HFFc6 (cell line): ENCODE measurements around the gene TSC22D4. TPM values are rescaled to one million over a fixed set of nuclear protein-coding genes. Genes with fewer than 3 reads are reported as not detected.

Source experiments
- DNase-seq: peaks from one replicate; pipeline ENCODE4 v3.0.0-alpha.2; 2018
- H3K27ac Mint-ChIP-seq: 2 replicates; pipeline ENCODE4 v1.8.0; 2020; ENCODE audit warnings: mild to moderate bottlenecking, mixed read lengths
- H3K27me3 Mint-ChIP-seq: 2 replicates; pipeline ENCODE4 v1.8.0; 2021; ENCODE audit warnings: mild to moderate bottlenecking, moderate library complexity, mixed read lengths; ENCODE audit not compliant: insufficient read depth
- H3K36me3 Mint-ChIP-seq: 2 replicates; pipeline ENCODE4 v1.8.0; 2021; ENCODE audit warnings: low read depth, mixed read lengths
- H3K4me1 Mint-ChIP-seq: 2 replicates; pipeline ENCODE4 v1.8.0; 2020; ENCODE audit warnings: low read depth, mixed read lengths
- H3K4me3 Mint-ChIP-seq: 2 replicates; pipeline ENCODE4 v1.8.0; 2020; ENCODE audit warnings: mild to moderate bottlenecking, moderate library complexity, mixed read lengths
- H3K9me3 Mint-ChIP-seq: 2 replicates; pipeline ENCODE4 v1.8.0; 2020; ENCODE audit warnings: mild to moderate bottlenecking, mixed read lengths
- CTCF ChIP-seq: fragments of 200-600 bp; sonication (generic); IDR thresholded peaks from 2 replicates; pipeline ENCODE4 v1.5.0; 2021; ENCODE audit warnings: antibody characterized with exemption, mild to moderate bottlenecking
- total RNA-seq, 6 experiments: library from RNA; stranded (reverse); fragmentation: NEBNext Ultra II Directional; extraction: Animal tissue kit (Norgen Biotek cat#: 25700); gene quantifications; 2 replicates in 1 of 6; 3 replicates in 5 of 6; pipeline ENCODE4 v1.2.3, GENCODE V29; 2021

TSC22D4 gene
- total RNA-seq, 6 experiments from 2014 or later, result 50.6 to 54.5 (median 51.7) TPM

GRCh38 chr7:100485471-100485876 lies 6.5 kb upstream of the TSC22D4 start:
- no peaks in the 10 kb centered on the region for H3K9me3 Mint-ChIP-seq
- H3K4me3 Mint-ChIP-seq, result no peak overlapping the region
- no peak for TF ChIP-seq CTCF
- peaks cover 12% of the 10 kb centered on the region; the same call in 1 of the 2 replicates for H3K4me1 Mint-ChIP-seq
- no peaks in the 10 kb centered on the region for H3K36me3 Mint-ChIP-seq
- H3K27me3 Mint-ChIP-seq, result peaks cover 2% of the 10 kb centered on the region
- no peak for DNase-seq
- no peak overlapping the region for H3K27ac Mint-ChIP-seq

- H3K36me3 Mint-ChIP-seq, result no peaks in the 10 kb centered on the region
- H3K4me1 Mint-ChIP-seq, result peaks cover 12% of the 10 kb centered on the region; the same call in 1 of the 2 replicates
- no peak for DNase-seq
- no peaks in the 10 kb centered on the region for H3K9me3 Mint-ChIP-seq
- TF ChIP-seq CTCF, result no peak
- H3K4me3 Mint-ChIP-seq, result peak overlapping the region; percentile 4; the same call in 1 of the 2 replicates
- no peak overlapping the region for H3K27ac Mint-ChIP-seq
- peaks cover 2% of the 10 kb centered on the region for H3K27me3 Mint-ChIP-seq
Measured at GRCh38 chr7:100484673-100485045, 5.6 kb upstream of the TSC22D4 start.

GRCh38 chr7:100483722-100484672 lies 5.0 kb upstream of the TSC22D4 start, which contains the start of gene NYAP1:
NYAP1 (plus strand) TSS chr7:100483927; CDS start chr7:100485312, 1,385 bp downstream.
- Mint-ChIP-seq H3K4me1 (peaks cover 16% of the 10 kb centered on the region; the same call in 1 of the 2 replicates), H3K36me3 (no peaks in the 10 kb centered on the region), H3K4me3 (peak within 1 kb of the TSS; percentile 86), H3K9me3 (no peaks in the 10 kb centered on the region), H3K27me3 (peaks cover 2% of the 10 kb centered on the region), H3K27ac (peak within 1 kb of the TSS; percentile 33; the same call in 1 of the 2 replicates)
- no peak for DNase-seq
- TF ChIP-seq CTCF, result no peak

GRCh38 chr7:100483090-100483721 lies 4.2 kb upstream of the TSC22D4 start:
- H3K4me1 Mint-ChIP-seq, result peaks cover 16% of the 10 kb centered on the region; the same call in 1 of the 2 replicates
- H3K9me3 Mint-ChIP-seq, result no peaks in the 10 kb centered on the region
- H3K4me3 Mint-ChIP-seq, result peak overlapping the region; percentile 86
- DNase-seq, result no peak
- peak; percentile 98 for TF ChIP-seq CTCF
- no peak overlapping the region for H3K27ac Mint-ChIP-seq
- no peaks in the 10 kb centered on the region for H3K36me3 Mint-ChIP-seq
- H3K27me3 Mint-ChIP-seq, result peaks cover 4% of the 10 kb centered on the region

GRCh38 chr7:100482728-100483089 lies 3.7 kb upstream of the TSC22D4 start:
- peaks cover 16% of the 10 kb centered on the region; the same call in 1 of the 2 replicates for H3K4me1 Mint-ChIP-seq

More at GRCh38 chr7:100482728-100483089, 3.7 kb upstream of the TSC22D4 start:
- peak overlapping the region; percentile 86 for H3K4me3 Mint-ChIP-seq
- H3K27me3 Mint-ChIP-seq, result peaks cover 5% of the 10 kb centered on the region
- H3K36me3 Mint-ChIP-seq, result no peaks in the 10 kb centered on the region
- no peak for TF ChIP-seq CTCF
- H3K9me3 Mint-ChIP-seq, result no peaks in the 10 kb centered on the region
- H3K27ac Mint-ChIP-seq, result peak overlapping the region; percentile 33; the same call in 1 of the 2 replicates
- no peak for DNase-seq
